PC-9 (cell line): Measurements from ENCODE around the gene OR2S2.

ENCODE experiments used
- EZH2 ChIP-seq: fragments of 200-600 bp; sonication (generic); IDR thresholded peaks from 2 replicates; pipeline ENCODE4 v1.8.0; 2017; ENCODE audit warnings: antibody characterized with exemption, low read depth
- TF ChIP-seq, protein P1 (sequence below): fragments of 200-600 bp; sonication (generic); conservative IDR thresholded peaks from 2 replicates; pipeline ENCODE4 v1.6.1; 2017; ENCODE audit warnings: mixed run types, antibody characterized with exemption, mild to moderate bottlenecking, moderate library complexity

DNA sequence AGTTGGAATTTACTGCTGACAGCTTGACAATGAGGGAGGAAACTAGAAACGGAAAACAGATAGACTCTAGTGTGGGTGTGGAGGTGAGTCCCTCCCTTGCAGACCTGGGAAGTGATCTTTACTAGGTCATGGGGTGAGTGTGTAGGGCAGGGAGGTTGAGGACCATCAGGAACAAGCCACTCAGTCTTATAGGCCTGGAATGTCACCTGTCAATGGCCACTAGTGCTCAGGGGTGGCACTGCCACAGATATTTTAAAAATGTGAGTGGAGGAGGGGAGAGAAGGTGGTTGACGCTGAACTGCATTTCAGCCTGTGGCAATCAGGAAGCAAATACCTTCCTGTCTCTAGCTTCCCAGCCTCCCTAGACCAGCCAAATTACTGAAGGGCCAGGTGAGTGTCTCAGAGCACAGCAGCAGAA is 9.0 kb downstream of the OR2S2 start:
- TF ChIP-seq, protein P1, sequence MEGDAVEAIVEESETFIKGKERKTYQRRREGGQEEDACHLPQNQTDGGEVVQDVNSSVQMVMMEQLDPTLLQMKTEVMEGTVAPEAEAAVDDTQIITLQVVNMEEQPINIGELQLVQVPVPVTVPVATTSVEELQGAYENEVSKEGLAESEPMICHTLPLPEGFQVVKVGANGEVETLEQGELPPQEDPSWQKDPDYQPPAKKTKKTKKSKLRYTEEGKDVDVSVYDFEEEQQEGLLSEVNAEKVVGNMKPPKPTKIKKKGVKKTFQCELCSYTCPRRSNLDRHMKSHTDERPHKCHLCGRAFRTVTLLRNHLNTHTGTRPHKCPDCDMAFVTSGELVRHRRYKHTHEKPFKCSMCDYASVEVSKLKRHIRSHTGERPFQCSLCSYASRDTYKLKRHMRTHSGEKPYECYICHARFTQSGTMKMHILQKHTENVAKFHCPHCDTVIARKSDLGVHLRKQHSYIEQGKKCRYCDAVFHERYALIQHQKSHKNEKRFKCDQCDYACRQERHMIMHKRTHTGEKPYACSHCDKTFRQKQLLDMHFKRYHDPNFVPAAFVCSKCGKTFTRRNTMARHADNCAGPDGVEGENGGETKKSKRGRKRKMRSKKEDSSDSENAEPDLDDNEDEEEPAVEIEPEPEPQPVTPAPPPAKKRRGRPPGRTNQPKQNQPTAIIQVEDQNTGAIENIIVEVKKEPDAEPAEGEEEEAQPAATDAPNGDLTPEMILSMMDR, result no peak
- TF ChIP-seq EZH2, result no peak
